Retinal pigment epithelial cell (primary cell): ENCODE measurements around the gene WFDC5.
"Not testable (repeated sequence)": the region's sequence is repeated elsewhere in the genome, so short reads cannot be mapped to it uniquely, and the experiment has no call there.

Experiments used
- DNase-seq: peaks from one replicate; pipeline ENCODE4 v3.0.0-alpha.2; 2010; ENCODE audit warnings: low read depth
- H3K4me3 ChIP-seq: 2 replicates; pipeline ENCODE4 v1.5.1; 2011; ENCODE audit warnings: mild to moderate bottlenecking, low read length, control low read depth, moderate library complexity
- TF ChIP-seq, protein P1 (sequence below): conservative IDR thresholded peaks from 2 replicates; pipeline ENCODE4 v1.5.1; 2011; ENCODE audit warnings: low read depth, low read length, control low read depth, inconsistent platforms

WFDC5 gene, protein sequence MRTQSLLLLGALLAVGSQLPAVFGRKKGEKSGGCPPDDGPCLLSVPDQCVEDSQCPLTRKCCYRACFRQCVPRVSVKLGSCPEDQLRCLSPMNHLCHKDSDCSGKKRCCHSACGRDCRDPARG

DNA sequence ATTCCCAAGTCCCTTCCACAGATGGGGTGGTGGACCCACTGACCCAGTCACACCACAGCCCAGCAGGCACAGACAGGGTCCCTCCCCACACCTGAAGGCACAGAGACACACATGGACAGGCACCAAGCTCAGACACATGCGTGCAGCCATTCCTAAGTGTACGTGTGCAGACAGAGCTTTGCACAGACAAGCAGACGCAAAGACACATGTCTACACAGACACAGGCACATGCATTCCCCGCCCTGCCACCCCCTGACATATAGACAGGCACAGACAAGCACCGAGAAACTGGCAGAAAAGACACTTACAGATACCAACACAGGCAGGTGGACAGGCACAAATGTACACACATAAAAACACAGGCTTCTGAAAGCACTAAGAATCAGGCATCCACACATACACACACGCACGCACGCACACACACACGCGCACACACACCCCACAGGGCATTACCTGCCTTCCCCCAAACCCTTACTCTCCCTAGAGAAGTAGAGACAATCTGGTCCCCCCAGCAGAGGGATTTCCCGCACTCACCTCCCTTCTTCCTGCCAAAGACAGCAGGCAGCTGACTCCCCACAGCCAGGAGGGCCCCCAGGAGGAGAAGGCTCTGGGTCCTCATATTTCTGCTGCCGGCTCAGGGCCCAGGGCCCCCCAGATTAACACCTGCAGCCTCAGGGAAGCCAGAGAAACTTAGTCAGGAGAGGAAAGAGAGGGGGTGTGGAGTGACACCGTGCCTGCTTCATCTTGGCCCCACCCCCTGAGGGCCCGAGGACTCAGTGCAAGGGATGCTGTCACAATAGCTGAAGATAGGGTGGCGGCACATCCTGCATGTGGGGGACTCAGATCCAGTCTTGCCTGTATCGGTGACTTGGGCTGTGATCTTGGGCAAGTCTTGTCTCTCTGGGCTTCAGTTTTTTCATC is at the start of gene WFDC5:
Gene WFDC5 (minus strand): TSS at position 710 of the 921 bp plus-strand sequence. CDS start 91 bp downstream, at position 619.
- DNase-seq, result no peak
- H3K4me3 ChIP-seq, result no peak within 1 kb of the TSS
- TF ChIP-seq, protein P1, sequence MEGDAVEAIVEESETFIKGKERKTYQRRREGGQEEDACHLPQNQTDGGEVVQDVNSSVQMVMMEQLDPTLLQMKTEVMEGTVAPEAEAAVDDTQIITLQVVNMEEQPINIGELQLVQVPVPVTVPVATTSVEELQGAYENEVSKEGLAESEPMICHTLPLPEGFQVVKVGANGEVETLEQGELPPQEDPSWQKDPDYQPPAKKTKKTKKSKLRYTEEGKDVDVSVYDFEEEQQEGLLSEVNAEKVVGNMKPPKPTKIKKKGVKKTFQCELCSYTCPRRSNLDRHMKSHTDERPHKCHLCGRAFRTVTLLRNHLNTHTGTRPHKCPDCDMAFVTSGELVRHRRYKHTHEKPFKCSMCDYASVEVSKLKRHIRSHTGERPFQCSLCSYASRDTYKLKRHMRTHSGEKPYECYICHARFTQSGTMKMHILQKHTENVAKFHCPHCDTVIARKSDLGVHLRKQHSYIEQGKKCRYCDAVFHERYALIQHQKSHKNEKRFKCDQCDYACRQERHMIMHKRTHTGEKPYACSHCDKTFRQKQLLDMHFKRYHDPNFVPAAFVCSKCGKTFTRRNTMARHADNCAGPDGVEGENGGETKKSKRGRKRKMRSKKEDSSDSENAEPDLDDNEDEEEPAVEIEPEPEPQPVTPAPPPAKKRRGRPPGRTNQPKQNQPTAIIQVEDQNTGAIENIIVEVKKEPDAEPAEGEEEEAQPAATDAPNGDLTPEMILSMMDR, result no peak

DNA sequence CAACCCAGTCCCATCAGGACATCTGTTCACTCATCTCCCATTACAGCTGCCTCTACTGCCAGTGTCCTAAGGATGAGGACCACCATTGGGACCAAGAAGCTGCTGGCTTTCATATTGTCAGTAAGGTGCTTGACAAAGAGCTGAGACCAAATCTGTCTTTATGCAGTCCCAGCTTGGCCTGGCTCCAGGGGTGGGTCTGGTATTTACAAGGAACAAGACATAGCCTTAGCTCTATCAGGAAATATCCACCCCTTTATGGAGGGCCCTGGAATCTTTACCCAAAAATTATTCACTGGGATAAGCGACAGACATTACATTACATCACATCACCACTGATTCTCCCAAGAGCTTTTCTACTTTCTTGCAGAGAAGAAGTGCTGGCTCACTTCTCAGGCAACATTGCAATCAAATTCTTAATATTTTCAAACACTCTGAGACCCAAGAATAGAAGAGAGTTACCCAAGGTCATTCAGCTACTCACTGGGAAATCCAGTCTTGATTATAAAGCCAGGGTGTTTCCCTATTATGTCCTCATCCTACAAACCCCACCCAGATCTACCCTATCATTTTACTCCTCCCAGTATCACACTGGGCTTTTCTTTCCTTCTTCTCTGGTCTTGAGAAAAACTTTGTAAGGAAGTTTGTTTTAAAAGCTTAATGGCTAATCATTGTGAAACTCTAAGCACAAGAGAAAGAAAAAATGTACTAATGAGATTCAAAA is 48.3 kb upstream of the WFDC5 start:
- TF ChIP-seq, protein P1, result no peak
- DNase-seq, result no peak
- no peak overlapping the region for H3K4me3 ChIP-seq

DNA sequence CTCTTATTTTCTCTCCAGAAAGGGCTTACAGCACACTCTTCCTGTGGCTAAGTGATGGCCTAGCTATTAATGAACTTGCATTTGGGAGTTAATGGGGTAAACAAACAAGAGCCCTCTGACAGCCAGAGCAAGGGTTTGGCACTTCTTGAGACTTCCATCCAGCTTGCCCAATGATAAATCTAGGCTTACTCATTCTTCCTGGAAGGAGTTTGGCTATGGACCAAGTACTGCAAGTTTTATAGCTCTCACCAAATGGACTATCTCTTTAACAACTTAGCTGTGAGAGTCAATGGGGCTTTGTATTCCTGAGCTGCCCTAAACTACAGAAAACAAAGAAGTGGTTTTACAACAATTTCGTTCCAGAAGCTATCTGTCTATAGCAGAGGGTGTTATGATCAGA is 43.0 kb upstream of the WFDC5 start:
- peak; percentile 14 for DNase-seq
- TF ChIP-seq, protein P1, result no peak
- H3K4me3 ChIP-seq, result no peak overlapping the region

DNA sequence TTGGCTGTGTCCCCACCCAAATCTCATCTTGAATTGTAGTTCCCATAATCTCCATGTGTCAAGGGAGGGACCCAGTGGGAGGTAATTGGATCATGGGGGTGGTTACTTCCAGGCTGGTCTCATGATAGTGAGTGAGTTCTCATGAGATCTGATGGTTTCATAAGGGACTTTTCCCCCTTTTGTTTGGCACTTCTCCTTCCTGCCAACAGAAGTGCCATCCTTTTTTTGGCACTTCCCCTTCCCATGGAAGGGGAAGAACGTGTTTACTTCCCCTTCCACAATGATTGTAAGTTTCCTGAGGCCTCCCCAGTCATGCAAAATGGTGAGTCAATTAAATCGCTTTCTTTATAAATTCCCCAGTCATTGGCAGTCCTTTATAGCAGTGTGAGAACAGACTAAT is 41.7 kb upstream of the WFDC5 start:
- DNase-seq, result no peak
- TF ChIP-seq, protein P1, result no peak
- H3K4me3 ChIP-seq, result no peak overlapping the region

DNA sequence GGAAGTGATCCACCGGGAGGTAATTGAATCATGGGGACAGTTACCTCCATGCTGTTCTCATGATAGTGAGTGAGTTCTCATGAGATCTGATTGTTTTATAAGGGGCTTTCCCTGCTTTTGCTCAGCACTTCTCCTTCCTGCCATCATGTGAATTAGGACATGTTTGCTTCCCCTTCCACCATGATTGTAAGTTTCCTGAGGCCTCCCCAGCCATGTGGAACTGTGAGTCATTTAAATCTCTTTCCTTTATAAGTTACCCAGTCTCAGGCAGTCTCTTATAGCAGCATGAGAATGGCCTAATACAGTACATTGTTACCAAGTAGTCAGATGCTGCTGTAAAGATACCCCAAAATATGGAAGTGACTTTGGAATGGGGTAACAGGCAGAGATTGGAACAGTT is 39.8 kb upstream of the WFDC5 start:
- not testable (repeated sequence) for DNase-seq, H3K4me3 ChIP-seq

DNA sequence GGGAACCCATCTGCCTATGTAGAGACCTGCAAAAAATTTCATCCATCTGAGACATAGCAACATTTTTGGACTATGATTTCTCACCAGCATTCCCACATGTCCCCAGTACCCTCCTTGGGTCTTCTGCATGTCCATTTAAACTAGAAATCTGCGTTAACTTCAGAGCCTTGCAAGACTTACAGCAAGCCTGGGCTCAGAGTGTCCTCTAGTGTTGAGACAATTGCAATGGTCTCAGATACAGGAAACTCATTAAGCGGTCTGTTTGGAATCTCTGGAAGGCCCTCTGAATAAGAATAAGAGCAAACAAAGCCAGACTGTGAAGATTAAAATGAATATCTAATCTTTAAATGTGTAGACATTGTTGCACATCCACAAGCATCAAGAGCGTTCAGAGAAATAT is 39.2 kb upstream of the WFDC5 start:
- DNase-seq, result no peak
- no peak overlapping the region for H3K4me3 ChIP-seq
- TF ChIP-seq, protein P1, result no peak

DNA sequence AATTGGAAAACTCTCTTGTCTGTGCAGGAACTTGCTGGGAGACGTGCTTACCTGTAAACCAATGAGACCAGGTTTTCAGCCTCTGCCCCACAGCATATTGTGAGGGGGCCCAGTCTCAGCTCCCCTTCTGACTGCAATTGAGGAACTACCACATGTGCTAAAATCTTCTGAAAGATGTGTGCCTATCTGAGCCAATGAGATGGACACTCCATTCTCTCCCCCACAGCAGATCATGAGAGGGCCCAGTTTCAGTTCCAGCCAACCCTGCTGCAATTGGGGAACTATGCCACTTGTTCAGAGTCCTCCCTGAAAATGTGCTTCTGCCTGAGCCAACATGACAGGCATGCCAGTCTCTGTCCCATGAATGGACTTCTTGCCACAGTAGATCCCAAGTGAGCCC is 38.8 kb upstream of the WFDC5 start:
- no peak overlapping the region for H3K4me3 ChIP-seq
- no peak for DNase-seq
- TF ChIP-seq, protein P1, result no peak
